Stimulated activated naive B cell treated with anti-CD40 and anti-IgM and Interleukin-4, amounts not matched to agents 10 μg/mL and 1 μg/mL and 100 μg/mL, for 72 hours (primary cell): Measurements from ENCODE around the gene CMPK2.
"Not testable (repeated sequence)": the region's sequence is repeated elsewhere in the genome, so short reads cannot be mapped to it uniquely, and the experiment has no call there.

Experiments
- ATAC-seq, 2 donors: fragments of 150-1000 bp; cut with Tn5 transposase; replicated peaks; 2 replicates each; pipeline ENCODE4 v1.10.0; 2021; ENCODE audit warnings: moderate library complexity in 1 of 2
- DNase-seq: peaks from one replicate; pipeline ENCODE4 v3.0.0; 2021
- H3K27ac Mint-ChIP-seq: one replicate; pipeline ENCODE4 v1.8.0; 2022; ENCODE audit warnings: mild to moderate bottlenecking, mixed read lengths
- H3K27me3 Mint-ChIP-seq, 2 donors: one replicate each; pipeline ENCODE4 v1.8.0; 2022; ENCODE audit warnings: mixed read lengths in 2 of 2
- H3K36me3 Mint-ChIP-seq, 2 donors: one replicate each; pipeline ENCODE4 v1.8.0; 2022; ENCODE audit warnings: mixed read lengths in 2 of 2, mild to moderate bottlenecking in 1 of 2
- H3K4me1 Mint-ChIP-seq, 2 donors: one replicate each; pipeline ENCODE4 v1.8.0; 2022; ENCODE audit warnings: mixed read lengths in 2 of 2, mild to moderate bottlenecking in 1 of 2
- H3K4me3 Mint-ChIP-seq, 2 donors: one replicate each; pipeline ENCODE4 v1.8.0; 2022; ENCODE audit warnings: mild to moderate bottlenecking in 2 of 2, mixed read lengths in 2 of 2, moderate library complexity in 1 of 2
- H3K9me3 Mint-ChIP-seq, 2 donors: one replicate each; pipeline ENCODE4 v1.8.0; 2022; ENCODE audit warnings: mixed read lengths in 2 of 2, mild to moderate bottlenecking in 1 of 2

CMPK2 gene

GRCh38 chr2:6865346-6866274 is at the start of gene CMPK2:
CMPK2 (minus strand) TSS chr2:6865907; CDS start chr2:6865696, 211 bp downstream.
- Mint-ChIP-seq H3K36me3 (peaks cover 6 to 7% of the 10 kb centered on the region in 2 donors), H3K4me1 (peaks cover 9 to 16% of the 10 kb centered on the region in 2 donors), H3K9me3 (peaks cover 0 to 3% of the 10 kb centered on the region in 2 donors)

GRCh38 chr2:6915399-6915798 is 49.7 kb upstream of the CMPK2 start:
- DNase-seq (no peak), ATAC-seq (no peak)
- H3K27ac Mint-ChIP-seq = no peak overlapping the region
- no peak overlapping the region for H3K4me3 Mint-ChIP-seq
- H3K27me3 Mint-ChIP-seq = peaks cover 22 to 42% of the 10 kb centered on the region in 2 donors
- H3K36me3 Mint-ChIP-seq = peaks cover 0 to 2% of the 10 kb centered on the region in 2 donors
- no peaks in the 10 kb centered on the region for H3K9me3 Mint-ChIP-seq
- H3K4me1 Mint-ChIP-seq = peaks cover 16 to 29% of the 10 kb centered on the region in 2 donors

More at GRCh38 chr2:6865346-6866274, at the start of gene CMPK2:
- Mint-ChIP-seq H3K27me3 (no peaks in the 10 kb centered on the region), H3K27ac (peak within 1 kb of the TSS; percentile 87), H3K4me3 (peak within 1 kb of the TSS; percentile 84 to 88)
- DNase-seq (peak; percentile 57), ATAC-seq (peak; percentile 76)

- peaks cover 20 to 35% of the 10 kb centered on the region in 2 donors for H3K4me1 Mint-ChIP-seq
- peaks cover 0 to 2% of the 10 kb centered on the region in 2 donors for H3K36me3 Mint-ChIP-seq
- ATAC-seq = no peak
- no peaks in the 10 kb centered on the region for H3K9me3 Mint-ChIP-seq
- peaks cover 22 to 39% of the 10 kb centered on the region in 2 donors for H3K27me3 Mint-ChIP-seq
- no peak for DNase-seq
- H3K4me3 Mint-ChIP-seq = no peak overlapping the region
- no peak overlapping the region for H3K27ac Mint-ChIP-seq
Measured at GRCh38 chr2:6914828-6915227, 49.1 kb upstream of the CMPK2 start.

GRCh38 chr2:6913415-6914157 is 47.9 kb upstream of the CMPK2 start:
- no peak overlapping the region for H3K4me3 Mint-ChIP-seq
- peaks cover 27 to 41% of the 10 kb centered on the region in 2 donors for H3K4me1 Mint-ChIP-seq
- ATAC-seq (no peak), DNase-seq (no peak)
- H3K9me3 Mint-ChIP-seq = no peaks in the 10 kb centered on the region
- peaks cover 17 to 29% of the 10 kb centered on the region in 2 donors for H3K27me3 Mint-ChIP-seq
- H3K27ac Mint-ChIP-seq = peak overlapping the region; percentile 57
- no peaks in the 10 kb centered on the region for H3K36me3 Mint-ChIP-seq

GRCh38 chr2:6911721-6912120 is 46.0 kb upstream of the CMPK2 start:
- Mint-ChIP-seq H3K9me3 (no peaks in the 10 kb centered on the region), H3K4me1 (peaks cover 24 to 36% of the 10 kb centered on the region in 2 donors), H3K36me3 (no peaks in the 10 kb centered on the region), H3K27me3 (peaks cover 16 to 25% of the 10 kb centered on the region in 2 donors), H3K4me3 (no peak overlapping the region), H3K27ac (no peak overlapping the region)
- DNase-seq = no peak
- ATAC-seq = no peak

GRCh38 chr2:6909431-6910385 is 44.0 kb upstream of the CMPK2 start:
- Mint-ChIP-seq H3K27me3 (peaks cover 6 to 16% of the 10 kb centered on the region in 2 donors), H3K4me3 (peak overlapping the region; percentile 14 to 64), H3K4me1 (peaks cover 24 to 34% of the 10 kb centered on the region in 2 donors), H3K9me3 (no peaks in the 10 kb centered on the region), H3K36me3 (no peaks in the 10 kb centered on the region), H3K27ac (peak overlapping the region; percentile 20)
- peak; percentile 94 to 97 for ATAC-seq
- DNase-seq = no peak

- no peak overlapping the region for H3K27ac Mint-ChIP-seq
Measured at GRCh38 chr2:6908291-6908690, 42.6 kb upstream of the CMPK2 start.

GRCh38 chr2:6906165-6906741 is 40.5 kb upstream of the CMPK2 start:
- ATAC-seq (no peak), DNase-seq (no peak)
- Mint-ChIP-seq H3K9me3 (peaks cover 7 to 19% of the 10 kb centered on the region in 2 donors), H3K4me1 (peaks cover 21 to 26% of the 10 kb centered on the region in 2 donors), H3K36me3 (peaks cover 10 to 11% of the 10 kb centered on the region in 2 donors), H3K27ac (no peak overlapping the region), H3K27me3 (peaks cover 0 to 2% of the 10 kb centered on the region in 2 donors), H3K4me3 (no peak overlapping the region)

More at GRCh38 chr2:6908291-6908690, 42.6 kb upstream of the CMPK2 start:
- Mint-ChIP-seq H3K4me1 (peaks cover 24 to 29% of the 10 kb centered on the region in 2 donors), H3K27me3 (peaks cover 1 to 7% of the 10 kb centered on the region in 2 donors), H3K36me3 (peaks cover 3% of the 10 kb centered on the region in 2 donors), H3K4me3 (no peak overlapping the region), H3K9me3 (peaks cover 0 to 3% of the 10 kb centered on the region in 2 donors)
- no peak for ATAC-seq
- DNase-seq = no peak

- no peak overlapping the region for H3K27ac Mint-ChIP-seq
- peaks cover 10 to 11% of the 10 kb centered on the region in 2 donors for H3K36me3 Mint-ChIP-seq
- no peaks in the 10 kb centered on the region for H3K27me3 Mint-ChIP-seq
Measured at GRCh38 chr2:6905668-6906067, 40.0 kb upstream of the CMPK2 start.

GRCh38 chr2:6902581-6902980 is 36.9 kb upstream of the CMPK2 start:
- not testable (repeated sequence) for H3K4me1 Mint-ChIP-seq, ATAC-seq, H3K27ac Mint-ChIP-seq, H3K27me3 Mint-ChIP-seq, DNase-seq, H3K4me3 Mint-ChIP-seq
- Mint-ChIP-seq H3K36me3 (peaks cover 10 to 11% of the 10 kb centered on the region in 2 donors), H3K9me3 (peaks cover 7 to 19% of the 10 kb centered on the region in 2 donors)

More at GRCh38 chr2:6905668-6906067, 40.0 kb upstream of the CMPK2 start:
- DNase-seq (no peak), ATAC-seq (no peak)
- Mint-ChIP-seq H3K4me3 (no peak overlapping the region), H3K9me3 (peaks cover 7 to 19% of the 10 kb centered on the region in 2 donors), H3K4me1 (peaks cover 17 to 21% of the 10 kb centered on the region in 2 donors)

- Mint-ChIP-seq H3K27ac (no peak overlapping the region), H3K36me3 (peaks cover 0 to 3% of the 10 kb centered on the region in 2 donors), H3K27me3 (no peaks in the 10 kb centered on the region), H3K4me3 (no peak overlapping the region), H3K9me3 (peaks cover 2 to 7% of the 10 kb centered on the region in 2 donors), H3K4me1 (peaks cover 4 to 7% of the 10 kb centered on the region in 2 donors)
- DNase-seq (no peak), ATAC-seq (peak; percentile 29 to 34)
Measured at GRCh38 chr2:6896930-6897759, 31.4 kb upstream of the CMPK2 start.

- Mint-ChIP-seq H3K27ac (no peak overlapping the region), H3K27me3 (no peaks in the 10 kb centered on the region), H3K4me1 (peaks cover 4 to 7% of the 10 kb centered on the region in 2 donors), H3K36me3 (no peaks in the 10 kb centered on the region), H3K9me3 (no peaks in the 10 kb centered on the region), H3K4me3 (no peak overlapping the region)
- ATAC-seq (no peak), DNase-seq (no peak)
Measured at GRCh38 chr2:6893876-6894482, 28.3 kb upstream of the CMPK2 start.
